ENCODE data around the gene FBXL15.

Gene FBXL15

DNA sequence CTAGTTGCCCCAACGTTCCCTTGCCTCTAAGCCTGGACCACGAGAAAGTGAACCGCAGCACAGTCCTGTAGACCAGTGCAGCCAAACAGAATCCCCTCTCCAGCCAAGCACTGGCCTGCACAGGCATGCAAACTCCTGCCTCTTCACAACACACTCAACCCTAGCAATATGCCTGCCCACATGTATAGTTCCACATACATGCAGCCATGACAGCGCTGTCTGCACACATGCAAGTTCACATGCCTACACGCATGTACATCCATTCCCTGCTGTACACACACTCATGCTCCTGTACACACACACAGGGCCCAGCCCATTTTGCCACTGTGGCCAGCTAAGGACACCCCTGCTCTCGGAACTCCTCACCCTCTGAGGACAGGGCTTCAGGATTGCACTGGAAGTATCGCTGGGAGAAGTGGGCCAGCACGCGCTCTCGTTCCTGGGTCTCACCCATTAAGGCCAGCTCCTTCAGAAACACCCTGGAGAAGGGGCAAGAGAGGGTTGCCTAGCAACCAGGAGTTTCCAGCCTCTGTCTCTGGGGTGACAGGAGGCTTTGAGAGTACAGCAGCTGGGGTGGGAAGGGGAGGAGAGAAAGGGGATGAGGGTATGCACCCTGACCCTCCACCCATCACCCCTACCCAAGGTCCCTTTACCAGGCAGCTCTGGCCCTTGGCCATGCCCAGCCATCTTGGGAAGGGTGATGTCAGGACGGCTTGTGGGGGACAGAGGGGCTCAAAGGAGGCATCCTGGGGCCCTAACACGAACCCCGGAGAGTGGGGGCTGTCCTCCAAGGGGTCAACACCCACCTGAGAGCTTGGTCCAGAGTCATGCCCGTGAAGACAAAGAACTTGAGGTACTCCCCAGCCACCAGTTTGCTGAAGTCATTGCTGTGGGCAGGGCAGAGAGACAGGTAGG is 9.0 kb upstream of the FBXL15 start:
- no peak for DNase-seq

DNA sequence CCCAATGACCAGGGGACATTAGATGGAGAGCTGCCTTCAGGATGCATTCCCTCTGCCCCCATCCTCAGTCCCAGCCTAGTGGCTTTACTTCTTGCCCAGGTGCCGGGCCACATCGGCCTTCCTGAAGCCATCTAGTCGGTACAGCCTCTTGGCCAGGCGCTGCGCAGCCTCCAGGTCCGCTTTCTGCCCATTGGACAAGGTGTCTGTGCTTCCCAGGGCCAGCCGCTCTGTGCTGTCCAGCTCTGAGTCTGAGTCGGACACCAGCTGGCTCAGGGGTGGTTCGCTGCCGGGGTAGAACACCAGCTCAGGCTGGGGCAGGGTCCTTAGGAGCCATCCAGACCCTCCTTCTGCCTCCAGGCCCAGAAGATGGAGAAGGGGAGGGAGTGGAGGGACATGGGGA is 8.3 kb upstream of the FBXL15 start:
- no peak for DNase-seq

DNA sequence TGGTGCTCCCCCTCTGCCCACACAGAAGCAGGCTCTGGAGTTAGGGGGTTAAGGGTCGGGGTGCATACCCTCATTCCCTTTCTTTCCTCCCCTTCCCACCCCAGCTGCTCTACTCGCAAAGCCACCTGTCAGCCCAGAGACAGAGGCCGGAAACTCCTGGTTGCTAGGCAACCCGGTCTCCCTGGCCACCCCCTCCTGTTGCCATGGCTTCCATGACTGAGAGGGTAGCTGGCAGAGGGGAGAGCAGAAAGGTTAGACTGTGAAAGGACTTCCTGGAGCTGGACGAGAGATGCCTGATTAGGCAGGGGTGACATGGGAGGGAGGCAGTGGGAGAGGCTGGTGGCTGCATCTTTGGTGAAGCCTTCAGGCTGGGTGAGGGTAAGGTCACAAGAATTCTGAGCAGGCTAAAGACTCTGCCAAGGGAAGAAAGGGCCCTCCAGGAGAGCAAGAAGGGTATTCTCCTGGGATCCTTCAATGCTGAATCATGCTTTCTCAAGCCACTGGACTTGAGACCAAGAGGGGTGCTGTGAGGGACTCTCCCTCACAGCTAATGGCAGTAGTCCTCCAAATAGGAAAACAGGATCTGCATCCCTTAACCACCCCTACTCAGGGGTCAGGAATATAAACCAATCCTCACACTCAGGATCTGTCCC is 7.5 kb upstream of the FBXL15 start:
- DNase-seq = peak; percentile 74

DNA sequence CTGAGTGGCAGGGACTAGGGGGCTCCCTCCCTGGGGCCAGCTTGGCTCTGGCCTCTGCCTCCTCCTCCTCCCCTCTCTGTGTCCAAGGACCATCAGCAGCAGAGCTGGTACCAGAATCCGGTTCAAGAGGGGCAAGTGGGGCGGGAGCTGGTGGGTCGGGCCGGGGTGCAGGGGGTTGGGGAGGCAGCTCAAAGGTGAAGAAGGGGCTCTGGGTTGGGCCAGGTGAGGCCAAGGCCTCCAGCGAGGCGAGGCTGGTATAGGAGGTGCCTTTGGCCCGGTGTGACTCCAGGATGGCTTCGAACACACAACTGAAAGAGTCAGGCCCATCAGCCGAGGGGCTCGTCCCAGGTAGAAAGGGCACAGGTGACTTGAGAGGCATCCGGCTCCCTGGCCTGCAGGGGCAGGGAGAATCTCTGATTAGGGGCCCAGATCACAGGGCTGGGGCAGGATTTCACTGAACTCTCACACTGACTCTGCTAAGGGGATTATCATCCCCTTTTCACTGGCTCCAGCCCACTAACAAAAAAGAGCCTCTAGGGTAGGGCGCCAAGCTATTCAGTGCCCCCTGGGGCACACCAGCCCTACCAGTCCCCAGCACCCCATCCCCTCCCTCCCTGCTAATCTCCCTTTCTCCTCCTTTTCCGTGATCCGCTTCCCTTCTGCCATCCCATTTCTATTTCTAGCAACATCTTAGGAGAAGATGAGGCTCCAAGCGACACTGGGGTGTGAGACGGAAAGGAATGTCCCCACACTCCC is 6.7 kb upstream of the FBXL15 start:
- no peak for DNase-seq

DNA sequence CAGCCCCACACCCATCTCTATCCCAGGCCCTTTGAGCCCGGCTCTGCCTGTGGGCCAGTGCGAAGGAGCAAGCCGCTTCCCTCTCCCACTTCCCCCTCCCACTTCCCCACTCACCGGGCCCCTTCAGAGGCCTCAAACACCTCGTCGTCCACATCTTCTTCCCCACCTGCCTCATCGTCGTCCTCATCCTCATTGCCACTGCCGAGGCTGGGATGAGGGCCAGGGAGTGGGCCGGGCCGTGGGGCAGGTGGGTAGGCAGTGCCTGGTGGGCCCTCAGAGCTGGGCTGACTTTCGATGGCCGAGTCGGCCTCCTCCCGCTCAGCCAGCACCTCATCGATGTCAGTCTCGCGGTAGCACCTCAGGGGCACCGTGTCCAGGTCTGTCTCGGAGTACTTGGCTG is 5.9 kb upstream of the FBXL15 start:
- no peak for DNase-seq

DNA sequence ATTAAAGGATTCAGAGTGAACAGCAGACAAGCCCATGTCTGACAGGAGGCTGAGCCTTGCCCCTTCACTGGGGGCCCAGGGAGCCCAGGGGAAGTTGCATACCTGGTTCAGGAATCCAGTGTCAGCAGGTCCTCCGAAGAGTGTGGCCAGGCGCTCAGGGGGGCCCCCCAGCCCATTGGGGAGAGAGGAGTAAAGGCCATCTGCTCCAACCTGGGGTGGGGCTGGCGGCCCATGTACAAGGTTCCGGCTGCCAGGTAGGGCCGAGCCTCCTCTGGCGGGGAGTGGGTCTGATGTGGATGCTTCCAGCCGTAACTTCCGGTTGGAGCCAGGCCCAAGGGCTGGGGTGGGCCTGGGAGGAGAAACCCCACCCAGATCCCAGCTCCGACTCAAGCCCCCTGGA is 4.4 kb upstream of the FBXL15 start:
- DNase-seq = no peak

DNA sequence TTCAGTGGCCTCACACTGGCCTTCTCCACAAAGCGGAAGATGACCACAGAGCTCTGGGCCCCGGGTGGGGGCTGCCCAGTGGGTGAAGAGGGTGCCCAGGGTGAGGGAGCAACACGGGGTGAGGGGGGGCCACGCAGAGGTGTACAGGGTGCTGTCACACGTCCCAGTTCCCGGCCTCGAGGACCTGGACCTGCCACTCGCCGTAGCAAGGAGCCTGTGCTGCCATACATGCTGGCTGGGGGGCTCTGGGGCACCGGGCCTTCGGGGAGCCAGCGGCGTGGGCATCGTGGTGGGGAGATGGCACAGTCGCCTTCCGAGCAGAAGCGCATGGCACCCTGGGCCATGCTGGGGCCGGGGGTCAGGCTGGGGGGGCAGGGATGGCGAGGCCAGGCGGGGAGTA is 3.9 kb upstream of the FBXL15 start:
- no peak for DNase-seq

DNA sequence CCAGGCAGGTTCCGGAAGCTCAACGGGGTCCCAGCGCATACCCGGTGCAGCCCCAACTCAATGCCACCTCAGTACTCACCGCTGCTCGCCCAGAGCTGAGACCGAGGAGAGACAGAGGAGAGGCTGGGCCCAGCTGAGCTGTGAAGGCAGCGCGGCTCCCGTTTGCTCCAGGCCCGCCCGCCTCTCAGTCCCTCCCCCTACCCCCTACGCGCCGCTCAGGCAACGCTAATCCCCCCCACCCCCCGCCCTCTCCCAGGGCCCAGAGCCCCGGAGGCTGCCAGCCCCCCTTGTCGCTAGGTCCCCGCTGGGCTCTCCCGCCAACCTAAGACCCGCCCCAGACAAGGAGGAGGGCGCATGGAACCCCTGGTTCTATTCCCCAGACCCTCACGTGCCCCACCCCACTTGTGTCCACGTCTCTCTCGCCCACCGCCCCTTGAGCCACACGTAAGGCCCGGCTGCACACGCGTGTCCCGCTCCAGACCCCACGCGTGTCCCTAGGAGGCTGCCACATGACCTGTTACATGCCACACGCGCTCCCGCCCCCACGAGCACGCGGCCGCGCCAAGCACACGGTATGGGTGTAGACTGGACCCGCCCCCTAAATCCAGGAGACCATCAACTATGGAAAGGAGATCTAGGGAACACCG is 1.9 kb upstream of the FBXL15 start, which contains the start of gene PSD:
Gene PSD (minus strand): TSS at position 164 of the 647 bp plus-strand sequence. CDS start 1,747 bp downstream, outside the sequence.
- peak; percentile 57 for DNase-seq

DNA sequence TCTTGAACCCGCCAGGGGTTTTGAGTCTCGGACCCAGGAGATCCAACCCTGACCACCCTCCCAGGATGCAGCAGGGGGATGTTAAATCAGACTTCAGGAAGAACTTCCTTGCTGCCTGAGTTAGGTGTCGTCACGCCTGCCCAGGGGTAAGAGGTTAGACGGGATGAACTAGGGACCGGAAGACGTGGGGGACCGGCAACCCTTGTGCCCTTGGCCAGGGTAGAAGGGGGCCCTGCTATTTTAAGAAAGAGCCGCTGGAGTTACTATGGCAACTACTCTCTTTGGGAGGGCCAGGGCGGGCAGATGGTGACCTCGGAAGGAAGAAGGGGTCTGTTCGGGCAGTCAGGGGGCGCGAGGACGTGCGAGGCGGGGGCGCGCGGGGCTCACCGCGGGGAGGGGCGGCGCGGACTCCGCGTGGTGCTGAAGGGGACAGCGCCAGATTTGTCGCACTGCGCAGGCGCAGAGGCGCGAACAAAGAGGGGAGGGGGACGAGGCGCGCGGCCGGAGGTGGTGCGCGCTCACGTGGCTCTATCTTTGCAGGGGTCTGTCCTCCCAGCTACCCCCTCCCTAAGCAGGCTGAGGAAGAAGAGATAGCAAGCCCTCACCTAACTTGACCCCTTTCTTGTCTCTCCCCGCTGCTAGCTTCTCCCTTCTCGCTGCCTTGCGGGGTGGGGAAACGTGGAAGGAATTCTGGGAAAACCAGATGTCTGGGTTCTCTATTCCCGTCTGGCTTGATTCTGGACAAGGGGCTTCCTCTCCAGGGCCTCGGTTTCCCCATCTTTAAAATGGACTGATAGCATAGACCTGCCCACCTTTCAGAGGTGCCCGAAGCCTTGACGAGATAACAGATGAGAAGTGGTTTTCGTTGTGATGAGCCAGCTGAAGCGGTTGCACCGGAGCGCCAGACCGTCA is 1.1 kb upstream of the FBXL15 start:
- peak; percentile 57 for DNase-seq

DNA sequence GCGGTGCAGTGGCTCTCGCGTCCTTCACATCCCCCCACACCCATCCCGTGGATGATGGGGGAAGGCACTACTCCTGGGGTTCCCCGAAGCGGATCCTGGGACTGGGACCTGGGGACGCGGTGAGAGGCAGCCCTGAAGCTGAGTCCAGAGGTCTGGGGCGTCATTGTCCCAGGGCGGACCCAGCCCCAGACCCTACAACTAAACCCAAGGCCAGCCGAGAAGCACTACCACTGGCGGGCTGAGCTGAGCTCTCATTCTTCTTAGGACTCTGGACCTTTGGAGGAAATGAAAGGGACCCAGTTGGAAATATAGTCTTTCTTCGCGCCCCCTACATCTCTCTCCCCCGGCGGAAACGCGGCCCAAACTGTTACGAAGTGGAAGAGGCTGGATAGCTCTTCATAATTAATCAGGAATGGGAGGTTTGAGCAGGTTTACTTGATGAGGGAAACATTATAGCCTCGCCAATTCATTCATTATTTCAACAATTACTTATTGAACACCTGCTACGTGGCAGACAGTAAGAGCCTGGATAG is 389 bp upstream of the FBXL15 start:
- no peak for DNase-seq

DNA sequence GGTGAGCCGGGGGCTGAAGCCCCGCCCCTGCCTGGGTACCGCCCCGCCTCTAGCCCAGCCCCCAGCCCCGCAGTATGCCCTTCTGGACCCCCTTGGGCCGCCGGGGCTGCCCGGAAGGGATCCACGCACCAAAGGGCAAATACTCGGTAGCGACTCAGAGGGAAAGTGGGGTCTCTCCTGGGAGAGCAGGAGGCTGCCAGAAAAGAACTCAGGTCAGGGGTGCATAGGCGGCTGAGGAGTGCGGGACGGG is 796 bp downstream of the FBXL15 start:
- DNase-seq = no peak

DNA sequence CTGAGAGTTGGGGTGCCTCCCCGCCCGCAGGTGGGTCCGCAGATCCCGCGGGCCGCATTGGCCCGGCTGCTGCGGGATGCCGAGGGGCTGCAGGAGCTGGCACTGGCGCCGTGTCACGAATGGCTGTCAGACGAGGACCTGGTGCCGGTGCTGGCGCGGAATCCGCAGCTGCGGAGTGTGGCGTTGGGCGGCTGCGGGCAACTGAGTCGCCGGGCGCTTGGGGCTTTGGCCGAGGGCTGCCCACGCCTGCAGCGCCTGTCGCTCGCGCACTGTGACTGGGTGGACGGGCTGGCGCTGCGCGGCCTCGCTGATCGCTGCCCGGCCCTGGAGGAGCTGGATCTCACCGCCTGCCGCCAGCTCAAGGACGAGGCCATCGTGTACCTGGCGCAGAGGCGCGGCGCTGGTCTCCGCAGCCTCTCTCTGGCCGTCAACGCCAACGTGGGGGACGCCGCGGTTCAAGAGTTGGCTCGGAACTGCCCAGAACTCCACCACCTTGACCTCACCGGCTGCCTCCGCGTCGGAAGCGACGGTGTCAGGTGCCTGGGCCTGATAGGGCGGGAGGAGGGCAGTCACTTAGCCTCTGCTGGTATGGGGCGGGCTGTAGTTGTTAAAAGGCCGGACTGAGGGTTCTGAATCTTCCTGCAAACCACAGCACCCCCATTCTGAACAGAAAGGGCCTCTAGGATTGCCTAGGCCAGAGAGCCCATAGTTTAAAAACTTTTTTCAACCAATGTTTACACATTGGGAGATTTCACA is 1.3 kb downstream of the FBXL15 start:
- no peak for DNase-seq

DNA sequence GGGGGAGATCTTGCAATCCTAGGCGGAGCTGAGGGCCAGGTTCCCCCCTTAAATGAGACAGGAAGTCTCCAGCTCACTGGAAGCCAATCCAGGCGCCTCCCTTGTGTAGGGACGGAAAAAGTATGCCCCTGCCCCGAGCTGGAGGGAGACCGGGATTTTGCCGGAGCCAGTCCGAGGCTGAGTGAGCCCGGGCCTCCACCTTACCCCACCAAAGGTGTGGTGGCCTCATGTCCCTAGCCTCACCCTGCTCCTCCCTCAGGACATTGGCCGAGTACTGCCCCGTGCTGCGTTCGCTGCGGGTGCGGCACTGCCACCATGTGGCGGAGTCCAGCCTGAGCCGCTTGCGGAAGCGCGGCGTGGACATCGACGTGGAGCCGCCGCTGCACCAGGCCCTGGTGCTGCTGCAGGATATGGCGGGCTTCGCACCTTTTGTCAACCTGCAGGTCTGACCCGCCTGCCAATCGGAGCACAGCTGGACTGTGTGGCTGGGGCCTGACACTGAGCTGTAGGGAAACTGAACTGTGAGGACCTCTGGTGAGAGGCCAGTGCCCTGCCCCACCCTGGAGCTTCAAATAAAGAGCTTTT is 2.0 kb downstream of the FBXL15 start:
- peak; percentile 30 for DNase-seq

DNA sequence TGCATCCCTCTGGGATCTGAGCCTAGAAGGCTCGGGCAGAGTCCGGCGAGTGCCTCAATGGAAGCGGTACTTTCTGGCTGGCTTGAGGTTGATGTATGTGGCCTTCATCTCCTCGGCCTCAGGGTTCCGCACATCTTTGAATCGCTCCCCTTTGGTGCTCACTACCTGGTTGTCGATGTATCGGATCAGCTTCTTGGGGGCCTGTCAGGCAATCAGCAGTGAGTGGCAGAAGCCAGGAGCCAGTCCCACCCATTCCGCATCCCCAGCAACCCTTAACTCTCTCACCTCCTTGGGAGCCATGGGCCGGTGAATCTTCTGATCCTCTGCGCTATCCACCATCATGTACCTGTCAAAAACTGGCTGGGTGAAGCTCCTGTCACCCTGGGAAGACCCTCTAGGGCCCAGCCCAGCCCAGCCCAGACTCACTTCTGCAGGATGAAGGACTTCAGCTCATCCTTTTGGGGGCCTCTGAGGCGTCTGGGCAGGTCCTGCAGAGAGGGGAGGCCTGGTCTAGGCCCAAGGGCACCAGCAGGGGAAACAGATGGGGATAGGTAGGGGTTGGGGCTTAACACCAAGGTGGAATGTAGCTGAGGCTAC is 2.8 kb downstream of the FBXL15 start:
- no peak for DNase-seq

DNA sequence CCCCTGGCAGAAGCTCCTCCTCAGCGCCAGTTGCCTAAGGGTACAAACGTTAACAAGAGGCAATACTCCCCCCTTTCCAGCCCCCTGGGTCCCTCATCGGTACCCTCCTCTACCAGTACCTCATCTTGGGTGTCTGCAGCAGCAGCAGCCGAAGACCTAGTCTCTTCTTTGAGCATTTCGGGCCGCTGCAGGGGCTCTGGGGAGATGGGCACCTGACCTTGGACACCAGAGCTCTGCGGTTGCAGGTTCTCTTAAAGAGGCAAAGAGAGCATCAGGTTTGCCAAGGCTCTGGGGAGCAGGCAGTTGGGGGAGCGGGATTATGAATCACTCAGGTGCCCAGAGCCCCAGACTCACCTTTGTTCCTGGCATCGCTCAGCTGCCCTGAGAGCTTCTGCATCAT is 3.5 kb downstream of the FBXL15 start:
- no peak for DNase-seq

DNA sequence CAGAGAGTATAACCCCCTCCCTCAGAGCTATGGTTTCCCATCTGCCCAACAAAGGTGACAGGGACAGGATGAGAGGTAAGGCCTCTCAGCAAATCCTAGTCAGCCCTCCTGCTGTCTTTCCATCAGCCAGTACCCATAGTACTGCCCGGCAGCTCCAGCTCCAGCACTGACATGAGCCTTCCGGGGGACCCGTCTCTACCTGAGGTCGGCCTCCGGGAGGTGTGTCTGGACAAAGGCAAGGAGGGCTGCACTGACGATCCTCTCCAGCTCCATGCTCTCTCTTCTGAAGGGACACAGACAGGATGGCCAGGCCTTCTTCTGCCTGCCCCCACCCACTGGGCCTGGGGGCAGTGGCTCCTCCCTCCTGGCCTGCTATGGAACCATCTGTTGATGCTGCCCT is 4.3 kb downstream of the FBXL15 start:
- DNase-seq = no peak

DNA sequence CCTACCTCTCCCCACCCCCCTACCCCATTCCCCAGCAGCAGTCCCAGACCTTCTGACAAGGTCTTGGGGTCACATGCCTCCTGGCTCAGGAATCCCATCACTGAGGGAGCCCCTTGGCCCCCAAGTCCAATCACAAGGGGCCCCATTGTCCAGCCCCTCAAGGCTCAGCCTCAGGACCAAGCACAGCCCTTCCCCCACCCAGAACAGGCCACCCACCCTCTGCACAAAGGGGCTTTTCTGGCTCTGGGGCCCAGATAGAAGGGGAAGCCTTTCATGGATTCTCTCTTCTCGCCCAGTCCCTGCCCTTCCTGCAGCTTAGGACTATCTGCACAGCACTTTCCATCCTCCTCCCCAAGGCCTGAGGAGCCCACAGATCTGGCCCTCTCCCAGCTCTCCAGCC is 4.8 kb downstream of the FBXL15 start:
- DNase-seq = no peak

DNA sequence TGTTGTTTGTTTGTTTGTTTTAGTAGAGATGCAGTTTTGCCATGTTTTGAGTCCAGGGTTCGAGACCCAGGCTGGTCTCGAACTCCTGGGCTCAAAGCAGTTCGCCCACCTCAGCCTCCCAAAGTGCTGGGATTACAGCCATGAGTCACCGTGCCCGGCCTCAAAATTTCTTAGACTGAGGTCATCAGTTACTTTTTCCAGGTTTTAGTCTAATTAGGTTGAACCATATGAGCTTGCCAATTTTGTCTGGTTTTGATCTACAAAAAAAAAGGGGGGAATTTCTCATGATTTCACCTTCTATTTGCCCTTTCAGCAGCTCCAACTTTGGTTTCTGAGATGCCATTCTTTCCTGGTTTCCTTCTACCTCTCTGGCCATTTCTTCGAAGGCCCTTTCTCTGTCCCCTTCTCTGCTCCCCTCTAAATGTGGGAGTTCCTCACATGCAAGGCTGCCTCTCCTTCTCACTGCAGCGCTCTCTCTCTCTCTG is 6.2 kb downstream of the FBXL15 start:
- DNase-seq = no peak

DNA sequence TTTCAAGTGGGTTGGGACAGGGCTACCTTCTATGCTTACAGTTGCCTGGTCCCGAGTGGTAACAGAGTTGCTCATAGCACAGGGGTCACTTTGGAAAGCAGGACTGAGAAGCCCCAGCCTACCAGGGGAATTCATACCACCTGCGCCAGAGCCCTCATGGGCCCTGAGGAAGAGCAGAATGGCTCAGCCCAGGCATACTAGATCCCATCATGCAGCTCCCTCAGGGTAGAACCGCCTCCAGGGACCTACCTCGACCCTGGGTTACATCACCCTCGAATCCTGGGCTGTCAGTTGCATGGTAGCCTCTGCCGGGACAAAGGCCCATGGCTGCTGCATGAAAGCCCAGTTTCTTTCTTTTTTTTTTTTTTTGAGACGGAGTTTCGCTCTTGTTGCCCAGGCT is 8.8 kb downstream of the FBXL15 start:
- no peak for DNase-seq

DNA sequence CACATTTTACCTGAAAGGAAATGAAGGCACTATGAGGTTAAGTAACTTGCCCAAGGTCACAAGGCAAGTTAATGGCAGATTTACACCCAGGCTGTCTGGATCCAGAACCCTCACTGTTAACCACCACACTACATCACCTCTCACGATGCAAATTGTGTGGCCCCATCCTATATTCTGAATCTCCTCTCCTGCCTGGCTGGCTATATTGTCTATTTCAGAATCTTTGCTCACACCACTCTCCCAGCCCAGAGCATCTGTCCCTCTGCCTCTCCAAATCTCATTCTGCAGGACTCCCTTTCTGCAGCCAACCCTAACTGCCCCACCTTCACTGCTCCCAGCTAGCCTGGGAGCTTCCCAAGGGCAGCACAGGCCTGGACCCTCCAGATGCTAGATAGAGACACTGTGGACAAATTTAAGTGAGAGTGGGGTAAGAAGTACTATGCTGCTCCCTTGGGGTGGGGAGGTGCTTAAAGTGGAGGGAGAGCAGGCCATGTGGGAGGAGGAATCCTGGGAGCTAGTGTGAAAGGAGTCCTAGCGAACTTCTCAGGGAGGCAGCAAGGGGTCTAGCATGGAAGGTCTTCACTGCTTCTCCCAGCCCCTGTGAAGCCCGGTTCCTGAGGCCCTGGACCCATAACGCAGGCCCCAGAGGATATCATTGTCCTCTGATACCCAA is 11.0 kb downstream of the FBXL15 start:
- DNase-seq = peak; percentile 6
